ENCODE measurements around the gene WWOX.

WWOX gene

DNA sequence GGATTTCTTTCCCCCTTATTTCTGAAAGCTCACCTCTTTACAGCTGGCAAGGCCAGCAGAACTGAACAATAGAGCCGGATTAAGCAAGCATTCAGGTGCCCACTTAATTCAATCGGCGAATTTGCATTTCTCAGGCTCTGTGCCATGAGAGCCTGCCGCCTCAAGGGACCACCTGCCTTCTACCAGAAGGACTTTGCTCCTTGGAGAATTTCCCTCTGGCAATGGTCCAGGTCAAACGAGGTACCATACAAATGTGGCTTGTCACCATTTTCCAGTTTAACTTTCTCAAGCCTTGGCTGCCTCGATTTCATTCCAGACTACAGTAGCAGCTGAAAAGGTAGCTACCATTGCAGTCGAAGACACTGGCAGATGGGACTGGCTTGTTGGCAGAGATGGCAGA, 967.1 kb downstream of the WWOX start:
- no peak for DNase-seq (ENCODE audit: insufficient read length, low spot score)
- no peak for TF ChIP-seq SPI1 (IDR thresholded peaks at IDR 0.05; ENCODE audit: low read depth, low read length)
- TF ChIP-seq POU2F2 (IDR thresholded peaks at IDR 0.05; ENCODE audit: low read depth, low read length): no peak
- TF ChIP-seq POLR2AphosphoS5 (IDR thresholded peaks at IDR 0.05; ENCODE audit: low read depth, low read length): no peak
- TF ChIP-seq TAF1 (IDR thresholded peaks at IDR 0.05; ENCODE audit: low read depth, low read length): no peak
- no peak for FAIRE-seq

- FAIRE-seq: no peak
- no peak for DNase-seq (ENCODE audit: insufficient read length, low spot score)
- TF ChIP-seq POLR2AphosphoS5 (IDR thresholded peaks at IDR 0.05; ENCODE audit: low read depth, low read length): no peak
- no peak for TF ChIP-seq POU2F2 (IDR thresholded peaks at IDR 0.05; ENCODE audit: low read depth, low read length)
- no peak for TF ChIP-seq POLR2A (IDR thresholded peaks at IDR 0.05; ENCODE audit: low read depth, low read length)
- TF ChIP-seq SPI1 (IDR thresholded peaks at IDR 0.05; ENCODE audit: low read depth, low read length): no peak
- TF ChIP-seq PAX5 (IDR thresholded peaks at IDR 0.05; ENCODE audit: insufficient read depth, low read length, severe bottlenecking): no peak
- no peak for TF ChIP-seq TAF1 (IDR thresholded peaks at IDR 0.05; ENCODE audit: low read depth, low read length)
Observed at GRCh38 chr16:79067600-79067999, 968.1 kb downstream of the WWOX start.

GRCh38 chr16:79069121-79069520, 969.7 kb downstream of the WWOX start:
- no peak for FAIRE-seq
- DNase-seq (ENCODE audit: insufficient read length, low spot score): no peak
- TF ChIP-seq POLR2A (IDR thresholded peaks at IDR 0.05; ENCODE audit: low read depth, low read length): no peak

DNA sequence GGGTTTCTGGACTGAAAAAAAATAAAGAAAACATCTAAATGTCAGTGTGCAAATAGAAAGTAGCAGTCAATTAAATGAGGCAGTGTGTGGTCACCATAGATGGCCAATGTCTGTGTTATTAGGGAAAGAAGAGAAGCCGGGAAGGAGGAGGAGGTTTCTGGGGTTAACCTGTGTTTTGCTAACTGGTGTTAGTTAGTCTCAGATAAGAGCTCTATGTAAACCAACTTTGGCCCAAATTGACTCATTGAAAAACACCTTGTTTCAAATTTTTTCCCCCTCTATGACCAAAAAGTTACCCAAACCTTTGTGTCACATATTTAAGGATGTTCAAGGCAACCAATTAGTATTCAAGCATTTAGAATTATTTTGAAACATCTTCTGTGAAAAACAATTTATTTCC, 970.2 kb downstream of the WWOX start:
- DNase-seq (ENCODE audit: insufficient read length, low spot score) (no peak), FAIRE-seq (no peak)
- no peak for TF ChIP-seq TAF1 (IDR thresholded peaks at IDR 0.05; ENCODE audit: low read depth, low read length)
- TF ChIP-seq SPI1 (IDR thresholded peaks at IDR 0.05; ENCODE audit: low read depth, low read length): no peak

- TF ChIP-seq PAX5 (IDR thresholded peaks at IDR 0.05; ENCODE audit: insufficient read depth, low read length, severe bottlenecking) (no peak), POLR2A (IDR thresholded peaks at IDR 0.05; ENCODE audit: low read depth, low read length) (no peak), SPI1 (IDR thresholded peaks at IDR 0.05; ENCODE audit: low read depth, low read length) (no peak), POU2F2 (IDR thresholded peaks at IDR 0.05; ENCODE audit: low read depth, low read length) (no peak), POLR2AphosphoS5 (IDR thresholded peaks at IDR 0.05; ENCODE audit: low read depth, low read length) (no peak), TAF1 (IDR thresholded peaks at IDR 0.05; ENCODE audit: low read depth, low read length) (no peak)
- no peak for DNase-seq (ENCODE audit: insufficient read length, low spot score)
- no peak for FAIRE-seq
Observed at GRCh38 chr16:79071424-79071823, 972.0 kb downstream of the WWOX start.

DNA sequence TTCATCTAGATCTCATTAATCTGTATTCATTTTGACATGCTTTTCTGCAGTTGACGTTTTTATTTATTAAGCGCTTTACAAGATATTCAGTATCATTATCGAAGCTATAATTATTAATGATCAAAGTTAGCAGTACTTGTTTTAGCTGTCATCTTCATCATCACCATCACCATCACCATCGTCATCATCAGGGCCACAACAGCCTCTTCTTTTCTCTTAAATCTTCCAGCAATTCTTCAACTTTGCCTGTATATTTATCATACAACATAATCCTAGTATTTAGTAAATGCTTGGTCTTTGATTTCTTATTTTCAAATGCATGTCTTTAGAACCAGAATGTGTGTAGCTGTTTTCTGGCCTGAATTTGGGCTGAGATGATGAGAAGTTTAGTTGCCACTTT, 973.1 kb downstream of the WWOX start:
- FAIRE-seq (no peak), DNase-seq (ENCODE audit: insufficient read length, low spot score) (no peak)

DNA sequence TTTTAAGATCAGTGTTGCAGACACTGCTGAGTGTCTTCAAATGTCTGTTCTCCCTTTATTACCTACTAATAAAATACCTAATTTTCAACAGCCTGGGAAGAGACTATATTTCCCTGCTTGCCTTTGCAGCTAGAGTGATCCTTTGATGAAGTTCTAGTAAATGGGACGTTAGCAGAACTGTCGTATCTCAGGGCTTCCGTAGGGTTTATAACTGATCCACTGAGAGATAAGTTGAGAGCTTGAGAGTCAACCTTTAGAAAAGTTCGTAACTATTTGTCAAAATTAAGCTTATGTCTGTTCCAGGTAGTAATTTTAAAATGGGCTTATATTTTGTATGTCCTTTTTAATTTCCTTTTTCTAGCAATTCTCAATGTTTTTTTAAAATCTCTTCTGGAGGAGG, 974.1 kb downstream of the WWOX start:
- DNase-seq (ENCODE audit: insufficient read length, low spot score): no peak
- FAIRE-seq: no peak
- TF ChIP-seq POLR2AphosphoS5 (IDR thresholded peaks at IDR 0.05; ENCODE audit: low read depth, low read length): no peak
- no peak for TF ChIP-seq POLR2A (IDR thresholded peaks at IDR 0.05; ENCODE audit: low read depth, low read length)
- no peak for TF ChIP-seq POU2F2 (IDR thresholded peaks at IDR 0.05; ENCODE audit: low read depth, low read length)
- no peak for TF ChIP-seq TAF1 (IDR thresholded peaks at IDR 0.05; ENCODE audit: low read depth, low read length)
- no peak for TF ChIP-seq SPI1 (IDR thresholded peaks at IDR 0.05; ENCODE audit: low read depth, low read length)
- no peak for TF ChIP-seq PAX5 (IDR thresholded peaks at IDR 0.05; ENCODE audit: insufficient read depth, low read length, severe bottlenecking)

More for the DNA sequence above, 973.1 kb downstream of the WWOX start:
- TF ChIP-seq POLR2AphosphoS5 (IDR thresholded peaks at IDR 0.05; ENCODE audit: low read depth, low read length): no peak
- TF ChIP-seq PAX5 (IDR thresholded peaks at IDR 0.05; ENCODE audit: insufficient read depth, low read length, severe bottlenecking): no peak
- no peak for TF ChIP-seq TAF1 (IDR thresholded peaks at IDR 0.05; ENCODE audit: low read depth, low read length)
- TF ChIP-seq SPI1 (IDR thresholded peaks at IDR 0.05; ENCODE audit: low read depth, low read length): no peak
- no peak for TF ChIP-seq POU2F2 (IDR thresholded peaks at IDR 0.05; ENCODE audit: low read depth, low read length)
- TF ChIP-seq POLR2A (IDR thresholded peaks at IDR 0.05; ENCODE audit: low read depth, low read length): no peak

GRCh38 chr16:79074541-79074940, 975.1 kb downstream of the WWOX start:
- FAIRE-seq: no peak
- no peak for TF ChIP-seq PAX5 (IDR thresholded peaks at IDR 0.05; ENCODE audit: insufficient read depth, low read length, severe bottlenecking)

GRCh38 chr16:79074951-79075350, 975.5 kb downstream of the WWOX start:
- TF ChIP-seq SPI1 (IDR thresholded peaks at IDR 0.05; ENCODE audit: low read depth, low read length) (no peak), PAX5 (IDR thresholded peaks at IDR 0.05; ENCODE audit: insufficient read depth, low read length, severe bottlenecking) (no peak), TAF1 (IDR thresholded peaks at IDR 0.05; ENCODE audit: low read depth, low read length) (no peak), POU2F2 (IDR thresholded peaks at IDR 0.05; ENCODE audit: low read depth, low read length) (no peak)
- DNase-seq (ENCODE audit: insufficient read length, low spot score) (no peak), FAIRE-seq (no peak)

More at GRCh38 chr16:79074541-79074940, 975.1 kb downstream of the WWOX start:
- no peak for DNase-seq (ENCODE audit: insufficient read length, low spot score)

GRCh38 chr16:79076047-79076767, 976.8 kb downstream of the WWOX start:
- DNase-seq (ENCODE audit: insufficient read length, low spot score) (no peak), FAIRE-seq (no peak)
- TF ChIP-seq POLR2AphosphoS5 (IDR thresholded peaks at IDR 0.05; ENCODE audit: low read depth, low read length) (no peak), POU2F2 (IDR thresholded peaks at IDR 0.05; ENCODE audit: low read depth, low read length) (no peak), POLR2A (IDR thresholded peaks at IDR 0.05; ENCODE audit: low read depth, low read length) (no peak), SPI1 (IDR thresholded peaks at IDR 0.05; ENCODE audit: low read depth, low read length) (no peak), PAX5 (IDR thresholded peaks at IDR 0.05; ENCODE audit: insufficient read depth, low read length, severe bottlenecking) (no peak), TAF1 (IDR thresholded peaks at IDR 0.05; ENCODE audit: low read depth, low read length) (no peak)

DNA sequence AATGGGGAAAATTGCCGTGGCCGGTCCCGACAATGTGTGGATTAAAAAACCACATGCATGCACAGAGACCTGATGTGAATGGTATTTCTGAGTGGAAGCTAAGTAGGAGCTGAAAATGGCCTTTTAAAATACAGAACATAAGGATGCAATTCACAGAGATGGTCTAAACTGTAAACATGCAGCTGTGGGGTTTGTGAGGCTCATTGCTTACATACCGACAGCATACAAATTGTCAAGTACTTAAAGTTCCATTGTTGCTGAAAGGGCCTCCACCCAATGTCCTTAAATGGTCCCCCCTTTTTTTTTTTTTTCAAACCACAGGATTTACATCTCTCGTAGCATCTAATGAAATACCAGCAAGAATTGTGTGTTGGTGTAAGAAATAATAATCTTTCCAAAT, 977.9 kb downstream of the WWOX start:
- FAIRE-seq (no peak), DNase-seq (ENCODE audit: insufficient read length, low spot score) (no peak)
- TF ChIP-seq POU2F2 (IDR thresholded peaks at IDR 0.05; ENCODE audit: low read depth, low read length): no peak
- TF ChIP-seq PAX5 (IDR thresholded peaks at IDR 0.05; ENCODE audit: insufficient read depth, low read length, severe bottlenecking): no peak
- no peak for TF ChIP-seq SPI1 (IDR thresholded peaks at IDR 0.05; ENCODE audit: low read depth, low read length)
- no peak for TF ChIP-seq POLR2AphosphoS5 (IDR thresholded peaks at IDR 0.05; ENCODE audit: low read depth, low read length)
- no peak for TF ChIP-seq TAF1 (IDR thresholded peaks at IDR 0.05; ENCODE audit: low read depth, low read length)
- TF ChIP-seq POLR2A (IDR thresholded peaks at IDR 0.05; ENCODE audit: low read depth, low read length): no peak

All from GM12891 (cell line).